ENCODE data around the gene GOLT1B.

DNA sequence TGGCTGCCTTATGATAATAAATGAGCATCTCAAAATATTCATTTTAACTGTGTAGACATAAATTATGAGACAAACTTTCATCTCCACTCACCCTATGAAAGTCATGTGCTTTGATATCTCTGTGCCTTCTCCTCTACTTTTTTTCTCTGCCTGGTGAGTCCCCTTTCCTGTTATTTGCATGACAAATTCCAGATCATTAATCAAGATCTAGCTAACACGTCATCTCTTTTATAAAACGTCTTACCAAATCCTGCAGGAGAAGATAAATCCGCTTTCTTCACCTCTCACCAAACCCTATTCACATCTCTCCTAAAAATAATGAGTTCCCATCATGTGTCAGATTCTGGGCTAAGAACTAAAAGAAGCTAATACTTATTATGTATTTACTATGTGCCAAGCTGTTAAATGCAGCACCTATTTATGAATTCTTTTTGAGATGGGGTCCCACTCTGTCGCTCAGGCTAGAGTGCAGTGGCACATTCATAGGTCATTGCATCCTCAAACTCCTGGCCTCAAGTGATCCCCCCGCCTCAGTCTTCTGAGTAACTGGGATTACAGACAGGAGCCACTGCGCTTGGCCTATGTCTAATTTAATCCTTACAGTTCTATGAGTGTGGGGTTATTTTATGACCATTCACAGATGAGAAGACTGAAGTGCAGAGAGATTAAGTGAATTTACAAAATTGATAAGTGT lies 51.2 kb downstream of the GOLT1B start:
- TF ChIP-seq, protein P1, sequence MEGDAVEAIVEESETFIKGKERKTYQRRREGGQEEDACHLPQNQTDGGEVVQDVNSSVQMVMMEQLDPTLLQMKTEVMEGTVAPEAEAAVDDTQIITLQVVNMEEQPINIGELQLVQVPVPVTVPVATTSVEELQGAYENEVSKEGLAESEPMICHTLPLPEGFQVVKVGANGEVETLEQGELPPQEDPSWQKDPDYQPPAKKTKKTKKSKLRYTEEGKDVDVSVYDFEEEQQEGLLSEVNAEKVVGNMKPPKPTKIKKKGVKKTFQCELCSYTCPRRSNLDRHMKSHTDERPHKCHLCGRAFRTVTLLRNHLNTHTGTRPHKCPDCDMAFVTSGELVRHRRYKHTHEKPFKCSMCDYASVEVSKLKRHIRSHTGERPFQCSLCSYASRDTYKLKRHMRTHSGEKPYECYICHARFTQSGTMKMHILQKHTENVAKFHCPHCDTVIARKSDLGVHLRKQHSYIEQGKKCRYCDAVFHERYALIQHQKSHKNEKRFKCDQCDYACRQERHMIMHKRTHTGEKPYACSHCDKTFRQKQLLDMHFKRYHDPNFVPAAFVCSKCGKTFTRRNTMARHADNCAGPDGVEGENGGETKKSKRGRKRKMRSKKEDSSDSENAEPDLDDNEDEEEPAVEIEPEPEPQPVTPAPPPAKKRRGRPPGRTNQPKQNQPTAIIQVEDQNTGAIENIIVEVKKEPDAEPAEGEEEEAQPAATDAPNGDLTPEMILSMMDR (IDR thresholded peaks at IDR 0.05; ENCODE audit: insufficient read depth, low read length, poor library complexity, severe bottlenecking), result no peak
- no peak for TF ChIP-seq EZH2phosphoT487 (conservative IDR thresholded peaks at IDR 0.05; ENCODE audit: low read length)
